ENCODE measurements around the gene FDX2.
"Not testable (repeated sequence)": the region's sequence is repeated elsewhere in the genome, so short reads cannot be mapped to it uniquely, and the experiment has no call there.

FDX2 gene
- 0 to 0.06 reads per million in 2 experiments for total RNA-seq

DNA sequence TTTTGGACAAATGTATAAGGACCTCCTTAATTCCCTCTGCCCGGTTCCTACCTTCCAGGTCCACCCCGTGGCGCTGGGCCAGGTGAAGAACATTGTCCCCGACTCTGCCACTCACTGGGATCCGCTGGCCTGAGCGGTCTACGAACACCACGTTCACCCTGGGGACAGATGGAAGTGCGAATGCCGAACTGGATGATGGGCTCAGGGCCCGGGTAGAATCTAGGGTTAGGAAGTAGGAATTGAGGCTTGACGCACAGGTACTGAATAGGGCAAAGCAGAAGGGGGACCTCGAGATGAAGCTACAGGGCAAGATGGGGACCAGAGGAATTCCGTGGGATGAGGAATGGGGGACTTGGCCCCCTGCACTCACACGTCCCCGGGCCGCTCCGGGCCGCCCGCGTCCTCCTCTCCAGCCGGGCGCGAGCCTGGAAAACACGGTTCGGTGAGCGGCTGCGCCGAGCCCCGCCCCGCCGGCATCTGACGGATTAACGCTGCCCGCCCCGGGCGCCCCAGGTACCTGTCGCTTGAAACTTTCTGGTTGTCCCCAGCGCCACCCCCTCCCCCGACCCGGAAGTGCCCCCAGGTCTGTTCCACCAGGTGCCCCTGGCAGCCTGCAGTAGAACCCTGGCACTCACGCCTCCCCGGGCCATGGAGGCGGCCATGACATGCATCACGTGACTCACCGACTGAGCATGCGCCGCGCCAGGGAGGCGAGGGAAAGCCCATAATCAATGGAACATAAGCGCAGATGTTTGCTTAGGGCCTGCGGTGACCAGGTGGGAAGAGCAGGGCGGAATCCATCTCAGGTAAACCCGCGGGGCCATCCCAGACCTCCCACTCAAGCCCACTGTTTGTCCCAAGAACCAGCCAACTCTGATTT is at the start of gene FDX2:
FDX2 (minus strand) TSS at position 681 of the 880 bp plus-strand sequence; CDS start at position 662, 19 bp downstream.
- peak; percentile 87 for DNase-seq (ENCODE audit: low read depth)

DNA sequence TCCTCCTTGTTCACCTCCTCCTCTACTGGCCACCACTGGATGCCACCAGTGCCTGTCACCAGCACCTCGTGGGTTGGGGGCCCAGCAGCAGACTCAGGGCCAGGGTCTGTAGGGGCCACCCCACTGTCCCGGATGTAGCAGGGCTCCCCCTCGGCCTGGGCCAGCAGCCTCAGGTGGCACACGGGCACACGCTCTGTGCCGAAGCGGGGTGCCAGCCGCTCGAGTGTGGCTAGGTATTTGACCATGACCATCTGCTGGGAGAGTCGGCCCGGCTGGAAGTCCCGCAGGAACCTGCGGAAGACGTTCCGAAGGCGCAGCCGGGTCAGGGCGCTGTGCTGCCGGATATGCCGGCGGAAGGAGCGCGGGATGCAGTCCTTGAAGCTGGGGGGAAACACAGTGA is 49.7 kb upstream of the FDX2 start:
- no peak for DNase-seq (ENCODE audit: low read depth)

GRCh38 chr19:10364644-10365043 is 48.8 kb upstream of the FDX2 start:
- DNase-seq (ENCODE audit: low read depth): no peak

GRCh38 chr19:10363789-10364281 is 48.0 kb upstream of the FDX2 start:
- DNase-seq (ENCODE audit: low read depth): no peak

- no peak for DNase-seq (ENCODE audit: low read depth)
Observed at GRCh38 chr19:10362259-10362658, 46.4 kb upstream of the FDX2 start.

DNA sequence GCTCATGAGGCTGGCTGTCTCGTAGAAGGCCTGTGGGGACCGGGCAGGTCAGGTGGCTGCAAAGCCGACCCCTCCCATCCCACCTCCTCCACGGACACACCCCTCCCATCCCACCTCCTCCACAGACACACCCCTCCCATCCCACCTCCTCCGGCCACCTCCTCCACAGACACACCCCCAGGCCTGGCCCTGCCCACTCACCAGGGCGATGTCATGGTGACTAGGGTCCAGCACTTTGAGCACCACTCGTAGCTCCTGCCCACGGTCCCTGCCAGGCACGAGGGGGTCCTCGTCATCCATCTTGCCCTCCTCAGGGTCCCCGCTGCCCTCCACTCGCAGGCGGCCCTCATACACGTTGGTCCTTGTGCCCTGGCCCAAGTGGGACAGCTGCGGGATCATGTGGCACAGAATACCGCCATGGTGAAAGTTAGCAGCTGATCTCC is 45.8 kb upstream of the FDX2 start:
- no peak for DNase-seq (ENCODE audit: low read depth)

DNA sequence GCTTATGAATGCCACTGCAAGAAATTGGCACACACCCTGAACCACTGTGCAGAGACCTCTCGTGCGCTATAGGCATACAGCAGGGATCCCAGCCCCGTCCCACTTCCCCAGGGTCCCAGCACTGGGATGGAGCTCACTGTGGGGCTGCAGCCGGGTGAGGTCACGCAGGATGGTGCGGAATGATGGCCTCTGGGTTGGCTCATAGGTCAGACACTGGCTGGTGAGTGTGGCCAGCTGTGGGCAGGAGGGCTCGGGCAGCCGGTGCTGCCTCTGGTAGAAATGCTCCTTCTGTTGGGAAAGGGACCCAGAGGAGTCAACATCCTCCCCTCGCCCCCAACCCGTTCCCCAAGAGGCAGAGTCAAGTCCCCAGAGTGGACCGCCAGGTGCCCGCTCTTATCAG is 40.6 kb upstream of the FDX2 start:
- no peak for DNase-seq (ENCODE audit: low read depth)

DNA sequence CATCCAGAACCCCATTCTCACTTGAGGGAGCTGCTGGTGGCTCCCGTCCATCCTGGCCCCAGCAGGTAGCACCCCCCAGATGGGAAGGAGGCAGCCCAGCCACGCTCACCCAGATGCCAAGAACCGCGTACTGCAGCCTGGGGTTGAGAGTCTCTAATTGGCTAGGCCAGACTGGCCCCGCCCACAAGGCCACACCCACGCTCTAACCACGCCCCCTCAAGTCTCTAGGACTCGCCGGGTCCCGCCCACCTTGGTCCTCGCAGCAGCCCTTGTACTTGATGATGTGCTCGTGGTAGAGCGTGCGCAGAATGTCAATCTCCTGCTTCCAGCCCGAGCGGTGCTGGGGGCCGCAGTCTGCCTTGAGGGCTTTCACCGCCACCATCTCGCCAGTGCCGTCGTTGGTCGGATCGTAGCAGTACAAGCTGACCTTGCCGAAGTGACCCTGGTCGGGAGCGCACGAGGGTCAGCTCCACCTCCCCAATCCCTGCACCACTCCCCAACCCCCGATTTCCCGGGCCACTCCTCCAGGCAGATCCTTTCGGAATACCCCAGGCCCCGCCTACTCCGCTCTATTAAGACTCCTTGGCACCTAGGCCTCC is 38.1 kb upstream of the FDX2 start:
- DNase-seq (ENCODE audit: low read depth): no peak

DNA sequence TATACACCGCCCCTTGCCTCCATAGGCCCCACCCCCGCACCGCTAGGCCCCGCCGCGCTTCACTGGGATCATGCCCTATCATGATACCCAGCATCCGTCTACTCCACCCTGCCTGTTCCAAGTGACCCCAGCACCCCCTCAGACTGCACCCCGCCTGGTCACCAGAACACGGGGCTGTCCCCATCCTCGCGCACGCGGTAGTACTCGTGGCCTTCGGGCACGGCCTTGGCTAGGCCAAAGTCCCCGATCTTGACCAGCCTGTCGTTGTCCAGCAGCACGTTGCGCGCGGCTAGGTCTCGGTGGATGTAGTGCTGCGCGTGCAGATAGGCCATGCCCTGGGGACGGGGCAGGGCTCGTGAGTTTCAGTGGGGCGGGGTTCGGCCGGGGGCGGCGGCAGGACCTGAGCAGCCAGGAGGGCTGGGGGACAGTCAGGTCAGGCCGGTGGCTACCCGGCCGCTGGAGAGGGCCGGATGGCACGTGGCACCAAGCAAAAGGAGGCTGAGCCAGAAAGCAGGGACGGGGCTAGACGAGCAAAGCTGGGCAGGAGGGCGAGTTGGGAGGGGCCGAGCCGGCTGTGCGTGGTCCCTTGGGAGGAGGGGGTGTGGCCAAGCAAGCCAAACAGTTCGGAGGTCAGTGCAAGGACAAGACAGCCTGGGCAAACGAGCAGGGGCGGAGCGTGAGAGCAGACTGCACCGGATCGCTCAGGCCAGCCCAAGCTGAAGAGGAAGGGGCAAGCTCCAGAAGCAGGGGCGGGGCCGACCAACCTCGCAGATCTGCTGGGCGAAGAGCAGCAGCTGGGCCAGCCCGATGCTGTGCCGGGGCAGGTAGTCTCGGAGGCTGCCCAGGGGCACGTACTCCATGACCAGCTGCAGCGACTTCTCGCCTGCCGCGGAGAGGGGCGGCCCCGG is 37.2 kb upstream of the FDX2 start:
- no peak for DNase-seq (ENCODE audit: low read depth)

GRCh38 chr19:10346509-10346908 is 30.7 kb upstream of the FDX2 start:
- DNase-seq (ENCODE audit: low read depth): no peak

GRCh38 chr19:10344780-10345179 is 29.0 kb upstream of the FDX2 start:
- DNase-seq (ENCODE audit: low read depth): no peak

DNA sequence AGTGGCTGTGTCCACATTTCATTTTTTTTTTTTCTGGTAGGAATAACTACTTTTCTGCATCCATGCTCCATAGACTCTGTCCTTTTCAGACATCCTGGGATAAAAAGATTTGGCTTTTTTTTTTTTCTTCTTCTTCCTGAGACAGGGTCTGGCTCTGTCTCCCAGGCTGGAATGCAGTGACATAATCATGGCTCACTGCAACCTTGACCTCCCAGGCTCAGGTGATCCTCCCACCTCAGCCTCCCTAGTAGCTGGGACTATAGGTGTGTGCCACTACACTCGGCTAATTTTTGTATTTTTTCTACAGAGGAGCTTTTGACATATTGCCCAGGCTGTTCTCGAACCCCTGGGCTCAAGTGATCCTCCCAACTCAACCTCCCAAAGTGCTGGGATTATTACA is 27.7 kb upstream of the FDX2 start:
- DNase-seq (ENCODE audit: low read depth): no peak

DNA sequence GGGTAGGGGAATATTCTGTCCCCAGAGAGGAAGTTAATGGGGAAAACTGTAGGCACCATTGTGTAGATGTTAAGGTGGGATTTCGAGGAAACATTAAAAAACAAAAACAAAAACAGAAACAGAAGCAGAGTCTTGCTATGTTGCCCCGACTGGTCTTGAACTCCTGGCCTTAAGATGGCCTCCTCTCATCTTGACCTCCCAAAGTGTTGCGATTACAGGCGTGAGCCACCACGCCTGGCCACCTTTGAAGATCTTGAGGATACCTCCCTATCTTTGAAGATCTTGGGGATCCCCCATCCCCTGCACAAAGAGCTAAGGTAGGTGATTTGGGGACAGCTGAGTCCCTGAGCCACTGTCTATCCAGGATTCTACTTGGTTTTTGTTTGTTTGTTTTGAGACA is 24.2 kb upstream of the FDX2 start:
- no peak for DNase-seq (ENCODE audit: low read depth)

GRCh38 chr19:10339380-10339960 is 23.7 kb upstream of the FDX2 start, which contains the start of gene ICAM3:
Gene ICAM3, minus strand, starts transcription at chr19:10339624. Its CDS starts 10 bp downstream, at chr19:10339614.
- peak; percentile 22 for DNase-seq (ENCODE audit: low read depth)

GRCh38 chr19:10338940-10339339 is 23.1 kb upstream of the FDX2 start:
- no peak for DNase-seq (ENCODE audit: low read depth)

GRCh38 chr19:10336725-10337124 is 20.9 kb upstream of the FDX2 start:
- DNase-seq (ENCODE audit: low read depth): not testable (repeated sequence)

GRCh38 chr19:10335352-10335985 is 19.7 kb upstream of the FDX2 start:
- no peak for DNase-seq (ENCODE audit: low read depth)

DNA sequence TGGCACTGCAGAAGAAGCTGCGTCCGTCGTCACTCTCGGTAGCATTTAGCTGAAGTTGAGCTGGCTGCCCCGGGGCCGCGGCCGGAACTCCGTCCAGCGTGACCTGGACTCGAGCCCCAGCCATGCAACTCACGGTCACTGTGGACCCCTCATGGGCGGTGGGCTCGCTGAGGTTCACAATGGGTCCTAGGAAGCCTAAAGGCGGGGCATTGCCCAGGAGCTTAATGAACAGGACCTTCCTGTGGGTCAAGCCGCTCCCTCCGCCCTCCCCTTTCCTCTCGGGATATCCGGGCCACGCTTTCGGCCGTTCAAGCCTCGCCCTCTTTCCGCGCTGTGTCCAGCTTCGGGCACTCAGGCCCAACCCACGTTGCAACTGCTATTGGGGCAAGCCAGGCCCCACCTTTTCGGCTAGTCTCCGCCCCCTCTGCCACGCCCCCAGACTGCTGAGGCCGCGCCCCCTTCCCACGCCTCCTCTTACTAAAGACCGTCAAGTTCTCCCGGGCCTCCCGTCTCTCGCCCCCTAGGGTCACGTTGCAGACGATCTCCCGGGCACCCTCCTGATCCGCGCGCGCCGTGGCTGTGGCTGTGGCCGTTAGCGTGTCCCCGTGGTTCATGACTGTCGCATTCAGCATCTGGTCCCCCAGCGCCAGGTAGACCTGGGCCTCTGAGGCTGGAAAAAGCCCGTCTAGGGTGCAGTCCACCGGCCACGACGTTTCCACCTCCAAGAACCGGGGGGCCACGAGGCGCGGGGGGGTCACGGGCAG is 19.0 kb upstream of the FDX2 start:
- peak; percentile 14 for DNase-seq (ENCODE audit: low read depth)

DNA sequence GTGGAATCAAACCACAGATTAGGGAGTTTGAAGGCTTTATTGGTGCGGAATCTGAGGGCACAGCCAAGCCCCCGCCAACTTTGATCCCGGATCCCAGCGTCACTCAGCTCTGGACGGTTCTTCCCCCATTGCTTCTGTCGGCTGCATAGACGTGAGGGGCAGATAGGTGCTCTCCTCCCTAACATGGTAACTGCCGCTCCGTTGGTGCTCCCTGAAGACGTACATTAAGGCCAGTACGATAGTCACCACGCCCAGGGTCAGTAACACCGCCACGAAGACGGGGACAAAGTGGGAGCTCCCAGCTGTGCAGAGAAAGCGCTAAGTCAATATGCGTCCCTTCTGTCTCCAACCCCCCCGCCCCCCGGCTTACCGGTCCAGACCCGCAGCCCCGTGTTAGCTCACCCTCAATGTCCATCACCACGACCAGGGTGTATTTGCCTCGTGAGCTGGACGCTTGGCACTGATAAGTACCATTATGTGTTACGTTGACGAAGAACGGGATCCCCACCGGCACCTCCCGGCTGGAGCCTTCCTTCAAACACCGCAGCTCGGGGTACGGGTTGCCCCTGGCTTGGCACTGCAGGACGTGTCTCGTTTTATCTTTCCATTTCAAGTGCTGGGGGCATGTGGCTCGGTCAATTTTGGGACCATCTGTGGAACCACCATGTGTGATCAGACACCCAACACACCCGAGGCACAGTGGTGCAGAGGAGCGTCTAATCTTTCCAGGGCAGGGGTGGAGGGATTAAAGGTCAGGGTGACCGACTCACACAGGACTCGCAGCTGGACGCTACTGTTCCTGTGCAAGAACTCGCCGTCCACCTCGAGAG is 18.2 kb upstream of the FDX2 start:
- DNase-seq (ENCODE audit: low read depth): no peak

All from T follicular helper cell (primary cell).